Astrocyte (in vitro differentiated cells and primary cell): ENCODE data around the gene KLHL22. TPM values are rescaled to one million over a fixed set of nuclear protein-coding genes. Genes with fewer than 3 reads are reported as not detected.

ENCODE experiments used
- DNase-seq: peaks from one replicate; pipeline ENCODE4 v3.0.0-alpha.2; 2010; ENCODE audit warnings: low read depth
- FAIRE-seq: peaks from 2 replicates; lab custom pipeline; 2011; peaks lifted over from hg19 to GRCh38; lab: Jason Lieb, UNC
- H2AFZ ChIP-seq: 2 replicates; pipeline ENCODE4 v1.6.0; 2012; ENCODE audit warnings: low read depth, low read length, inconsistent platforms
- H3K27ac ChIP-seq: 2 replicates; pipeline ENCODE4 v1.5.1; 2011; ENCODE audit warnings: low read depth, low read length, inconsistent platforms
- H3K27me3 ChIP-seq: 2 replicates; pipeline ENCODE4 v1.6.0; 2011; ENCODE audit warnings: low read length, inconsistent platforms; ENCODE audit not compliant: insufficient read depth
- H3K36me3 ChIP-seq: 2 replicates; pipeline ENCODE4 v1.5.1; 2011; ENCODE audit warnings: low read length, inconsistent platforms; ENCODE audit not compliant: insufficient read depth
- H3K4me1 ChIP-seq: 2 replicates; pipeline ENCODE4 v1.5.1; 2011; ENCODE audit warnings: low read length, inconsistent platforms; ENCODE audit not compliant: insufficient read depth
- H3K4me2 ChIP-seq: 2 replicates; pipeline ENCODE4 v1.6.0; 2012; ENCODE audit warnings: low read length, inconsistent platforms
- H3K4me3 ChIP-seq: 2 replicates; pipeline ENCODE4 v1.5.1; 2011; ENCODE audit warnings: low read depth, mild to moderate bottlenecking, low read length, inconsistent platforms; ENCODE audit not compliant: insufficient read depth
- H3K79me2 ChIP-seq: 2 replicates; pipeline ENCODE4 v1.6.0; 2012; ENCODE audit warnings: mild to moderate bottlenecking, low read length, inconsistent platforms; ENCODE audit not compliant: insufficient read depth
- H3K9ac ChIP-seq: 2 replicates; pipeline ENCODE4 v1.6.0; 2012; ENCODE audit warnings: mild to moderate bottlenecking, low read length, inconsistent platforms
- H3K9me3 ChIP-seq: 2 replicates; pipeline ENCODE4 v1.5.1; 2012; ENCODE audit warnings: low read depth, mild to moderate bottlenecking, low read length, inconsistent platforms; ENCODE audit not compliant: insufficient read depth
- H4K20me1 ChIP-seq: 2 replicates; pipeline ENCODE4 v1.6.0; 2012; ENCODE audit warnings: low read length, inconsistent platforms; ENCODE audit not compliant: insufficient read depth
- H3K27ac Mint-ChIP-seq: one replicate; pipeline ENCODE4 v1.8.0; 2021; ENCODE audit warnings: mild to moderate bottlenecking, mixed read lengths; ENCODE audit not compliant: unreplicated experiment
- H3K27me3 Mint-ChIP-seq: one replicate; pipeline ENCODE4 v1.8.0; 2021; ENCODE audit warnings: low read depth, mixed read lengths; ENCODE audit not compliant: unreplicated experiment
- H3K36me3 Mint-ChIP-seq: one replicate; pipeline ENCODE4 v1.8.0; 2021; ENCODE audit warnings: low read depth, mixed read lengths; ENCODE audit not compliant: unreplicated experiment
- H3K4me1 Mint-ChIP-seq: one replicate; pipeline ENCODE4 v1.8.0; 2021; ENCODE audit warnings: low read depth, mixed read lengths; ENCODE audit not compliant: unreplicated experiment
- H3K4me3 Mint-ChIP-seq: one replicate; pipeline ENCODE4 v1.8.0; 2021; ENCODE audit warnings: mild to moderate bottlenecking, moderate library complexity, mixed read lengths; ENCODE audit not compliant: unreplicated experiment
- H3K9me3 Mint-ChIP-seq: one replicate; pipeline ENCODE4 v1.8.0; 2021; ENCODE audit warnings: mild to moderate bottlenecking, mixed read lengths; ENCODE audit not compliant: unreplicated experiment
- CTCF ChIP-seq: IDR thresholded peaks from 2 replicates; pipeline ENCODE4 v1.5.1; 2011; ENCODE audit warnings: low read depth, mild to moderate bottlenecking, inconsistent platforms, low read length, moderate library complexity; ENCODE audit not compliant: insufficient read depth
- EZH2 ChIP-seq: IDR thresholded peaks from 2 replicates; pipeline ENCODE4 v1.6.1; 2012; ENCODE audit warnings: mild to moderate bottlenecking, low read length, inconsistent platforms; ENCODE audit not compliant: insufficient read depth
- total RNA-seq: library from RNA; stranded (reverse); gene quantifications from 2 replicates; pipeline ENCODE4 v1.2.1, GENCODE V29; 2021

The KLHL22 gene
- total RNA-seq, 1 donor from 2014 or later: 14.0 TPM

- no peak overlapping the region for H3K4me3 ChIP-seq
- Mint-ChIP-seq H3K4me1 (peaks cover 36% of the 10 kb centered on the region), H3K27me3 (no peaks in the 10 kb centered on the region), H3K36me3 (peaks cover 23% of the 10 kb centered on the region), H3K4me3 (no peak overlapping the region), H3K27ac (no peak overlapping the region), H3K9me3 (no peaks in the 10 kb centered on the region)
- FAIRE-seq (no peak), DNase-seq (no peak)
- peaks cover 79% of the 10 kb centered on the region for H4K20me1 ChIP-seq
- H3K36me3 ChIP-seq: peaks cover 26% of the 10 kb centered on the region
- H3K9ac ChIP-seq: no peak overlapping the region
- H3K79me2 ChIP-seq: peaks cover 93% of the 10 kb centered on the region
- H3K27me3 ChIP-seq: no peaks in the 10 kb centered on the region
- TF ChIP-seq CTCF (no peak), EZH2 (no peak)
- H3K4me1 ChIP-seq: peaks cover 23% of the 10 kb centered on the region
- no peak overlapping the region for H3K27ac ChIP-seq
- no peak overlapping the region for H3K4me2 ChIP-seq
- no peaks in the 10 kb centered on the region for H3K9me3 ChIP-seq
- H2AFZ ChIP-seq: no peak overlapping the region
These were observed 41.7 kb upstream of the KLHL22 start for GRCh38 chr22:20537325-20537756.

- no peak overlapping the region for H3K27ac ChIP-seq
- peaks cover 80% of the 10 kb centered on the region for H4K20me1 ChIP-seq
These were observed 41.2 kb upstream of the KLHL22 start for GRCh38 chr22:20536590-20537324.

More at GRCh38 chr22:20536590-20537324, 41.2 kb upstream of the KLHL22 start:
- Histone ChIP-seq H3K4me2 (no peak overlapping the region), H3K36me3 (peaks cover 20% of the 10 kb centered on the region), H3K79me2 (peaks cover 93% of the 10 kb centered on the region), H3K4me3 (no peak overlapping the region), H3K9ac (no peak overlapping the region), H3K27me3 (no peaks in the 10 kb centered on the region), H3K9me3 (no peaks in the 10 kb centered on the region), H3K4me1 (peaks cover 29% of the 10 kb centered on the region), H2AFZ (no peak overlapping the region)
- no peak for FAIRE-seq
- Mint-ChIP-seq H3K4me1 (peaks cover 42% of the 10 kb centered on the region), H3K36me3 (peaks cover 21% of the 10 kb centered on the region), H3K4me3 (peak overlapping the region; percentile 41), H3K27ac (peak overlapping the region; percentile 53), H3K27me3 (no peaks in the 10 kb centered on the region), H3K9me3 (no peaks in the 10 kb centered on the region)
- TF ChIP-seq CTCF: no peak
- no peak for TF ChIP-seq EZH2
- DNase-seq: no peak
